Measurements from ENCODE around the gene BLM.

DNA sequence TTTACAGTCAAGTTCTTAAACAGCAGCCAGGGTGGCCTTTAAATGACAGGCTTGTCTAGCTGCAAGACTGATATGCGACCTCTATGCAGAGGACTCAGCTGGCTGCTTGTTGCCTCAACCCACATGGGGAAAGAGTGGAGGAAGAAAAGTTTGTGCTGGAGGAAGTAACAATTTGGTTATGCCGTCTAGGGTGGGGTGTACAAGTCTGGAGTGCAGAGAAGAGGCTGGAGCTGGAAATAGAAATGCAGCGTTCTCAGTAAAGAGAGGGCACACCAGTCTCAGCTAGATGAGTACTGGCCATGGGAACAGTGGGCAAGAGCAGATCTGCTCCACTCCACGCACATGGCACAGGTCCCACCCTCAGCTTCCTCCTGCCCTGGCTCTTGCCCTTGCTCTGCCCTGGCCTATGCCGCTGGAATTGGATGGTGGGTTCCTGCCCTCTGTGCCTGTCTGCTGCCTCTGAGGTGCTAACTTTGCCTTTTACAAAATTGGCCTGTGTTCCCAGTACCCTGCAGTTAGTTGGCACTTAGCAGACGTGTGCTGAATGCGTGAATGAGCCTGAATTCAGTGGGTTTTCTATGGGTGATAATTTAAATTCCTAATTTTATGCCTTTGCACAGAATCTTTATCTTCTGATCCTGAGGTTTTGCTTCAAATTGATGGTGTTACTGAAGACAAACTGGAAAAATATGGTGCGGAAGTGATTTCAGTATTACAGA is 91.5 kb downstream of the BLM start:
- TF ChIP-seq, protein P1, sequence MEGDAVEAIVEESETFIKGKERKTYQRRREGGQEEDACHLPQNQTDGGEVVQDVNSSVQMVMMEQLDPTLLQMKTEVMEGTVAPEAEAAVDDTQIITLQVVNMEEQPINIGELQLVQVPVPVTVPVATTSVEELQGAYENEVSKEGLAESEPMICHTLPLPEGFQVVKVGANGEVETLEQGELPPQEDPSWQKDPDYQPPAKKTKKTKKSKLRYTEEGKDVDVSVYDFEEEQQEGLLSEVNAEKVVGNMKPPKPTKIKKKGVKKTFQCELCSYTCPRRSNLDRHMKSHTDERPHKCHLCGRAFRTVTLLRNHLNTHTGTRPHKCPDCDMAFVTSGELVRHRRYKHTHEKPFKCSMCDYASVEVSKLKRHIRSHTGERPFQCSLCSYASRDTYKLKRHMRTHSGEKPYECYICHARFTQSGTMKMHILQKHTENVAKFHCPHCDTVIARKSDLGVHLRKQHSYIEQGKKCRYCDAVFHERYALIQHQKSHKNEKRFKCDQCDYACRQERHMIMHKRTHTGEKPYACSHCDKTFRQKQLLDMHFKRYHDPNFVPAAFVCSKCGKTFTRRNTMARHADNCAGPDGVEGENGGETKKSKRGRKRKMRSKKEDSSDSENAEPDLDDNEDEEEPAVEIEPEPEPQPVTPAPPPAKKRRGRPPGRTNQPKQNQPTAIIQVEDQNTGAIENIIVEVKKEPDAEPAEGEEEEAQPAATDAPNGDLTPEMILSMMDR (conservative IDR thresholded peaks at IDR 0.05; ENCODE audit: low read depth, low read length) = no peak
- TF ChIP-seq EZH2 (IDR thresholded peaks at IDR 0.05; ENCODE audit: borderline replicate concordance, low read depth, low read length, poor library complexity, severe bottlenecking) = no peak
